ENCODE results near the gene ABHD18.
"Not testable (repeated sequence)": the region's sequence is repeated elsewhere in the genome, so short reads cannot be mapped to it uniquely, and the experiment has no call there.

- TF ChIP-seq CTCF (IDR thresholded peaks at IDR 0.05 in 4 of 5, conservative IDR thresholded peaks at IDR 0.05 in 1 of 5); POLR2A (IDR thresholded peaks at IDR 0.05): not testable (repeated sequence)
These were observed 81.8 kb downstream of the ABHD18 start for GRCh38 chr4:128047019-128047418.
